Measurements from ENCODE around the gene YARS1. TPM values are rescaled to one million over a fixed set of nuclear protein-coding genes. Genes with fewer than 3 reads are reported as not detected.

YARS1 gene
- total and polyA plus RNA-seq, 2 experiments from 2014 or later = 134 to 182 TPM

DNA sequence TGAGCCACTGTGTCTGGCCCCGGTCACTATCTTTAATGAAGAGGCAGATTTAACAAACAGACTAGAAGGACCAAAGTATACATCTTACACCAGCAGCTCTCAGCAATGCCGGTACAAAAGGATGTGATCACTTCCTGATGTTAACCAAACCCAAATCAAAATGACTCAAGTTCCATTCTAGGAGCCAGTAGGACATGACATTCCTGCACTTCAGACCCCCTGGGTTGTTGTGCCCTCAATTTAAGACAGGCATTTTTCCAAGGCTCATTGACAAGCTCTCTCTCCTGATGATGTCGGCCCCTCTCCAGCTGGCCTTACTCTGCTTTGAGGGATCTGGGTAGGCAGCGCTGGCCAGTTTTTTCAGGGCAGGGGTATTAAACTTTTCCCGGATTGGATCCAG is 35.1 kb downstream of the YARS1 start (continued):
- no peak for TF ChIP-seq ZNF462 (CRISPR knock-in tag; IDR thresholded peaks at IDR 0.05)

DNA sequence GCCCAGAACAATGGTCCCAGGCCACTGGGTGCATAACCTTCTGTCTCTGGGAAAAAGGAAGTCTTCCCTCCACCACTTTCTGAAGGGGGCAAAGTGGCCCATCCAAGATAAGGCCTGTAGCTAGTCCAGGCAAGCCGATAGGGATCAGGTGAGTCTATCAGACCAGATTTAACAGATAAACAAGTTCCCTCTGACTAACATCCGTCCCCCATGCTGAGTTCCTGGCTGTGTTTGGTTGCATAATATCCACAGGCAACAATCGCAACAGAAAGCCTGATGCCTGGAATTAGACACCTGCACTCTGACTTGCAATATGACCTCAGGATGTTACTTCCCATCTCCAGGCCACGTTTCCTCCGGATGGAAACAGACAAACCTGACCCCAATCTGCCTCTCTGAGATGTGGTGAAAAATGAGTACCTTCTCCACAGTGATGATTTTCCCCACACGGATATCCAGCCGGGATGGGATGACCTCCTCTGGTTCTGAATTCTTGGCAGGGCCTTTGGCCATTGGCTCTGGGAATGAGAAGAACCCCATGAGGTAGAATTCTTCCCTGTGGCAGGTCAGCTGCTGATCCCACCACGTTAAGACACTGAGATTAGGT is 36.4 kb downstream of the YARS1 start:
- H3K27ac Mint-ChIP-seq = no peak overlapping the region
- peaks cover 94% of the 10 kb centered on the region for H3K36me3 Mint-ChIP-seq (ENCODE audit: low read depth)
- Histone ChIP-seq H3K79me2 (replicated peaks; ENCODE audit: insufficient read depth) (no peaks in the 10 kb centered on the region), H3K27ac (ENCODE audit: low read depth) (no peak overlapping the region), H4K20me1 (replicated peaks; ENCODE audit: insufficient read depth) (peaks cover 38% of the 10 kb centered on the region), H3K4me1 (ENCODE audit: insufficient read depth) (no peaks in the 10 kb centered on the region), H3K36me3 (ENCODE audit: insufficient read depth) (peaks cover 96% of the 10 kb centered on the region), H3K27me3 (ENCODE audit: insufficient read depth) (no peaks in the 10 kb centered on the region), H3K9me2 (ENCODE audit: insufficient read depth) (no peaks in the 10 kb centered on the region), H3F3A (replicated peaks; ENCODE audit: low read depth) (peaks cover 56% of the 10 kb centered on the region), H3K4me3 (no peak overlapping the region), H3K4me2 (no peak overlapping the region), H2AFZ (no peak overlapping the region)
- H3K27me3 Mint-ChIP-seq (ENCODE audit: insufficient read depth, low read depth, poor library complexity) = peaks cover 6% of the 10 kb centered on the region
- H3K4me3 Mint-ChIP-seq = no peak overlapping the region
- ATAC-seq (no peak), DNase-seq (ENCODE audit: low spot score) (no peak)
- H3K9me3 Mint-ChIP-seq = no peaks in the 10 kb centered on the region
- TF ChIP-seq NANOG (IDR thresholded peaks at IDR 0.05; ENCODE audit: borderline replicate concordance) (no peak), CREB1 (CRISPR knock-in tag; IDR thresholded peaks at IDR 0.05; ENCODE audit: low read depth) (no peak), POLR2AphosphoS5 (IDR thresholded peaks at IDR 0.05; ENCODE audit: low read depth) (0 out of 2 replicates have a peak, but pooled peaks have one; percentile 19)
- H3K4me1 Mint-ChIP-seq = peaks cover 2% of the 10 kb centered on the region; the same call in 2 of the 3 replicates
